NCI-H526 (cell line): ENCODE measurements around the gene MICU1.
"Not testable (repeated sequence)": the region's sequence is repeated elsewhere in the genome, so short reads cannot be mapped to it uniquely, and the experiment has no call there.

Source experiments
- DNase-seq, 2 experiments: peaks; one replicate each; lab custom pipeline; 2025; lab: John Stamatoyannopoulos, UW

Gene MICU1

DNA sequence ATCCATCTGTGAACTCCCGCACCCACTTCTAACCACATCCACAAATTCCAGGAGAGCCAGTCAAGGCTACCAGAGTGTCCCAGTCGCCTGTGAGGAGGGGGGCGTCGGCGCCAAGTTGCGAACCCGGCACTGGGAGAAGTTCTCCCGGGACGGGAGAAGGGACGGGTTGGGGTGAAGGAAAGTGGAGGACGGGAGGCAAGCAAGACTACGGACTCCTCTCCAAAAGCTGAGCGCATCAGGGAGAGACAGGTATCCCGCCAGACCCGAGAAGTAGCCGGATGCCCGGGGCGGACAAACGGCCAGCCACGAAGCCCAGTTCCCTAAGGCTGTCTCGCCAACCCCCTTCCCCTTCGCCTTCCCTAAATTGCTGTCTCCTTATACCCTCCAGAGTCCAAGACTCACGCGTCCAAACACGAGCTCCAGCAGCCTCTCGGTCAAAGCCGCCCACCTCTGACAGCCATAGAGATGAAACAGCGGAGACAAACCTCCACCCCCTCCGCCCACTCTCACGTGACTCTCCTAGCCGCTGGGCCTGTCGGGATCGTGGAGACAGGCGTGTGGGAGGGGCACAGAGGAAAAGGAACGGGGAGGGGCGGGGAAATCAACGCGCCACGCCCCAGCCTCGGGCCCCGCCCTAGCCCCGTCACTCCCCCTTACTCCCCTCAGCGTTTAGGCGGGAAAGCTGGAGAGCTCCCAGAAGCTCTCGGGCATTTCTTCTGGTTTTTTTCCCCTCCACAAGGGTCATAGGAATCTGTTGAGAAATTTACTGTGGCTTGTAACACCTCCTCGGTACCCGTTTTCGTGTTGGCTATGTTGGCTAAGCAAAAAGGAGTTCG is at the start of gene MICU1:
TSS of gene MICU1 (minus strand) at position 472 of the 836 bp plus-strand sequence. CDS start 59,286 bp downstream, outside the sequence.
- peak; percentile 83 to 94 for DNase-seq

GRCh38 chr10:72674174-72674573 is 48.3 kb upstream of the MICU1 start:
- DNase-seq: not testable (repeated sequence)

GRCh38 chr10:72673280-72673679 is 47.4 kb upstream of the MICU1 start:
- DNase-seq: no peak

GRCh38 chr10:72667207-72667864 is 41.5 kb upstream of the MICU1 start:
- DNase-seq: no peak

GRCh38 chr10:72665925-72666324 is 40.0 kb upstream of the MICU1 start:
- DNase-seq: no peak

DNA sequence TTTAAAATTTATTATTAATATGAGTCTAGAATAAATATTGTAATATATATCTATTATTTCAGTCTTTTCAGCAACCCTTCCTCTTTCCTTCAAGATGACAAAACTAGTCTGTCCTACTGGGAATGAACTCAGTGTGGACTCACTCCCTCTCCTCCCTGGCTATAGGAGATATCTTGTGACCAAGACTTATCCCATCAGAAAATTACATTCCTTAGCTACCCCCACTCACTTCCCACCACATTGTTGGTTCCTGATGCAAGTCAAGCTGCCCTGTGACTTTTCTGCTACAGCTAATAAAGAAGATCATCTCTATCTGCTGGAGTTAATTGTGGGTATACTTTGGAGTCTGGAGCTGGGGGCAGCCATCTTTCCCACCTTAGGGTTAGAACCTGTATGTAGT is 38.1 kb upstream of the MICU1 start:
- no peak for DNase-seq

DNA sequence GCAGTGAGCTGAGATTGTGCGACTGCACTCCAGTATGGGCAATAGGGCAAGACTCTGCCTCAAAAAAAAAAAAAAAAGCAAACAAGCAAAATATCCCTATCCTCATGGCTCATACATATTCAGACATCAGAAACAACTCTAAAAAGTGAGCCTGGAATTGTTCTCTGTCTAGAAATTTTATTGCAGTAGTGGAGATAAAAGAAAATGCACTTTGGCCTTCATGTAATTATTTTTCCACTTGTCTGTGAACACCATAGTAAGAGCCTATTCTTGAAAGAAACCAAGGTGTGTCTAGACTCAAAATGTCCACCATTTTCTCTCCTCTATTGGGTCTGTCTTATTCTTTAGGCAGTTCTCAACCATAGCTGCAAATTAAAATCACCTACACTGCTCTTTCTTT is 35.6 kb upstream of the MICU1 start:
- no peak for DNase-seq

DNA sequence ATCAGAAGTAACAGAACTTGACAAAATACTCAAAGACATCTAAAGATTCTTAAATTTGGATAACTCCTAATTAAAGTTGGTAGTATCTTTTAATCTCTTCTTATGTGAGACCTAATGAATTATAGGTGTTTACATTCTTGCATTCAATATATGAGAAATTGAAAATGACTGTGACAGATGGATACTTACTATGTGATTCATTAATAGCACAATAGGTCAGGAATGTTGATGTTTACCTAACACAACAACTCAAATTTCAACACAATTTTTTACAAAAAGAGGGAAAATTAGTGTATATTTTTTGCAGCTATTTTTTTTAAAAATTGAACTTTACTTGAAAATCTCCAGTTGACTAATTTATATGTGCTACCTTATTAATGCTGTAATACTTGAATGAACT is 34.3 kb upstream of the MICU1 start:
- DNase-seq: no peak

DNA sequence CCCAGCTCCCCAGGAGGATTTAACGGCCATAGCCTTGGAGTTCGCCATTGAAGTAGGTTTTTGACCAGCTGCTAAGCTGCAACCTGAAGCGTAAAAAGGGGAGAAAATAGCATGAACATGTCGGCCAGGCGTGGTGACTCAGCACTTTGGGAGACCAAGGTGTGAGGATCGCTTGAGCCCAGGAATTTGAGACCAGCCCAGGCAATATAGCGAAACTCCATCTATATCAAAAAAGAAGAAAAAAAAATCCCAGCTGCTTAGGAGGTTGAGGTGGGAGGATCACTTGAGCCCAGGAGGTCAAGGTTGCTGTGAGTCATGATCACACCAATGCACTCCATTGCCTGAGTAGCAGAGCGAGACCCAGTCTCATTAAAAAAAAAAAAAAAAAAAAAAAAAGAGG is 33.8 kb upstream of the MICU1 start:
- no peak for DNase-seq

GRCh38 chr10:72658696-72659400 is 33.0 kb upstream of the MICU1 start:
- DNase-seq: no peak

DNA sequence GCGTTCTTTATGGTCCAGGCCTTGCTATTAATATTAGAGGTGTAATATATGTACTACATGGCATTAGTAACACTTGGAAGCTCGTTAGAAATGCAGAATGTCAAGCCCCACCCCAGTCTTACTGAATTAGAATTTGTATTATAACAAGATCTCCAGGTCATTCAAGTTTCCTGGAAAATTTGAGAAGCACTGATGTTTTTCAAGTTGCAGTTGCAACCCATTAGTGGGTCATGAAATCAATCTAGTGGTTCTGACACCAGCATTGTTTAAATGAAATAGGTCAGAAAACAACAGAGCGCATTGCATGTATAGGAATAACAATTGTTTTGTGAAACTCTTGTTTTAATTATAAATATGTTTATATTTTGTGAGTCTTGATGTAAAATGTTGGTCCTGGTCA is 28.8 kb upstream of the MICU1 start:
- DNase-seq: no peak

- DNase-seq: no peak
Observed at GRCh38 chr10:72653383-72654096, 27.7 kb upstream of the MICU1 start.

GRCh38 chr10:72649291-72649690 is 23.4 kb upstream of the MICU1 start:
- DNase-seq: no peak

DNA sequence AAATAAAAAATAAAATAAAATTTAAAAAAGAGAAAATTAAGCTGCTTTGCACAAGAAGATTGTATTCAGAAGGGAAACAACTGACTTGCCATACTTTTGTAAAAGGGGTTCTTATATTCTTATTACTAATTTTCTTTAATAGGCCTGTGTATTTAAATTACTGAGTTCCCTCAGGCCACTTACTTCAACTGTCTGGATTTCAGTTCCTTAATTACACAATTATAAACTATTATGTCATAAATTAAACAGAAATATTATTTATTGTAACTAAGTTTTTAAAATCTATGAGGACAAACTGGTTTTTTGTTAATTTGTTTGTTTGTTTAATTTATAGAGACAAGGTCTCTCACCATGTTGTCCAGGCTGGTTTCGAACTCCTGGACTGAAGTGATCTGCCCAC is 22.4 kb upstream of the MICU1 start:
- DNase-seq: no peak

GRCh38 chr10:72646971-72647370 is 21.1 kb upstream of the MICU1 start:
- not testable (repeated sequence) for DNase-seq

GRCh38 chr10:72645263-72645858 is 19.5 kb upstream of the MICU1 start:
- DNase-seq: no peak

DNA sequence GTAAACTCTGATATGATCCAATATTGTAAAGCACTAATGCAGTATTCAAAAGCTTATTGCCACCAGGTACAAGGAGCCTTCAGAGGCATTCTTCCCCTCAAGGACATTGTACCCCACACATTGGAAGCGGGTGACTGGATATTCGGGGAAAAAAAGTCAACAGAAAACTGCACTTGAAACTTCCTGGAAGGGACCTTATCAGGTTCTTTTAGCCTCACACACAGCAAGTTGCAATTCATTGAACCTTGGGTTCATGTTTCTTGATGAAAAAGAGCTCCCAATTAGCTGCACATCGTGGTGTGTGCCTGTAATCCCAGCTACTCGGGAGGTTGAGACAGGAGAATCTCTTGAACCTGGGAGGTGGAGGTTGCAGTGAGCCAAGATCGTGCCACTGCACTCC is 16.4 kb upstream of the MICU1 start:
- no peak for DNase-seq

DNA sequence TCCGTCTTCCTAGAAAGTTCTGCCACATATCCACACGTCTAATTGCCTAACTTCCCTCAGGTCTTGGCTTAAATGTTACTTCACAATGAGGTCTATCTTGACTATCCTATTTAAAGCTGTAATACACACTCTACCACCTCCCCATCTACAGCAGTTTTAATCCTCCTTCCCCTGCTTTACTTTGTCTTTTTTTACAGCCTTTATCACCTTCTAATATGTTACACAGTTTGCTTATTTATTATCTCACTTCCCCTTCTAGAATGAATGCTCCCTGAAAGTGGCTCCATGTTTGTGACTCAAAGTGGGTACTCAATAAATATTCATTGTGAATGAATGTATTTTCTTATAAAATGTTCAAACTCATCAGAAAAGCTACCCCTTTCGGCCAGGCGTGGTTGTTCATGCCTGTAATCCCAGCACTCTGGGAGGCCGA is 13.6 kb upstream of the MICU1 start:
- no peak for DNase-seq

GRCh38 chr10:72638586-72639440 is 12.9 kb upstream of the MICU1 start:
- DNase-seq: no peak

GRCh38 chr10:72637398-72637857 is 11.5 kb upstream of the MICU1 start:
- DNase-seq: no peak

- no peak for DNase-seq
Observed at GRCh38 chr10:72630144-72630543, 4.3 kb upstream of the MICU1 start.
